Endothelial cell of umbilical vein (primary cell): ENCODE measurements around the gene TPCN2. TPM values are rescaled to one million over a fixed set of nuclear protein-coding genes. Genes with fewer than 3 reads are reported as not detected.

Source experiments
- BruUV-seq: library from RNA; stranded (reverse); fragments of 400-500 nt; replicated peaks from 2 replicates; lab custom pipeline; 2021; lab: Mats Ljungman, UMichigan
- CTCF ChIA-PET: fragments of 300-600, 350-600 bp; sonication (Branson Sonifier 250); formaldehyde crosslinking; loops from one replicate; lab custom pipeline; 2021; ENCODE audit warnings: antibody characterized with exemption, inconsistent platforms; lab: Charles Lee
- POLR2A ChIA-PET: fragments of 300-600, 350-600 bp; sonication (Branson Sonifier 250); formaldehyde crosslinking; loops from one replicate; lab custom pipeline; 2021; ENCODE audit warnings: antibody characterized with exemption, inconsistent platforms; lab: Charles Lee
- DNase-seq: peaks from one replicate; pipeline ENCODE4 v3.0.0-alpha.2; 2011; ENCODE audit warnings: low read depth, low spot score
- FAIRE-seq: peaks from 2 replicates; lab custom pipeline; 2011; peaks lifted over from hg19 to GRCh38; lab: Jason Lieb, UNC
- H2AFZ ChIP-seq: 2 replicates; pipeline ENCODE4 v1.6.0; 2012; ENCODE audit warnings: low read depth, low read length, control low read depth, inconsistent platforms
- H3K27ac ChIP-seq: 2 replicates; pipeline ENCODE4 v1.5.1; 2011; ENCODE audit warnings: low read depth, mild to moderate bottlenecking, control low read depth, low read length, moderate library complexity; ENCODE audit not compliant: insufficient read depth
- H3K27me3 ChIP-seq, 2 experiments: 2 replicates each; pipeline versions ENCODE4 v1.6.0 to v1.6.1; 2011; ENCODE audit warnings: low read length in 2 of 2, mixed read lengths in 1 of 2; ENCODE audit not compliant: control insufficient read depth in 2 of 2, insufficient read depth in 2 of 2
- H3K36me3 ChIP-seq, 2 experiments: 2 replicates in 1 of 2; 3 replicates in 1 of 2; pipeline ENCODE4 v1.5.1; 2011; ENCODE audit warnings: low read length in 2 of 2, mild to moderate bottlenecking in 1 of 2, moderate library complexity in 1 of 2; ENCODE audit not compliant: control insufficient read depth in 2 of 2, insufficient read depth in 2 of 2; ENCODE audit errors: extremely low read depth in 1 of 2
- H3K4me1 ChIP-seq: 3 replicates; pipeline ENCODE4 v1.5.1; 2011; ENCODE audit warnings: mild to moderate bottlenecking, low read length; ENCODE audit not compliant: control insufficient read depth, insufficient read depth; ENCODE audit errors: extremely low read depth
- H3K4me2 ChIP-seq: 2 replicates; pipeline ENCODE4 v1.6.1; 2011; ENCODE audit warnings: low read length, control low read depth, mixed read lengths; ENCODE audit not compliant: insufficient read depth
- H3K4me3 ChIP-seq, 3 experiments: fragments of 200-600 bp in 1 of 3; sonication (generic), shearing (Covaris generic) in 1 of 3; replicated peaks in 1 of 3; 2 replicates each; pipeline ENCODE4 v1.5.1; 2011 to 2016; ENCODE audit warnings: control low read depth in 3 of 3, low read length in 3 of 3, mild to moderate bottlenecking in 2 of 3, inconsistent platforms in 1 of 3, low read depth in 1 of 3, moderate library complexity in 1 of 3; ENCODE audit not compliant: insufficient read depth in 1 of 3
- H3K79me2 ChIP-seq: 2 replicates; pipeline ENCODE4 v1.6.0; 2012; ENCODE audit warnings: low read length, inconsistent platforms; ENCODE audit not compliant: control insufficient read depth, insufficient read depth
- H3K9ac ChIP-seq: replicated peaks from 2 replicates; pipeline ENCODE3; 2011; ENCODE audit warnings: low read length, control low read depth; ENCODE audit not compliant: insufficient read depth; ENCODE audit errors: extremely low read depth
- H3K9me1 ChIP-seq: replicated peaks from 3 replicates; pipeline ENCODE4 v1.6.0; 2011; ENCODE audit warnings: mild to moderate bottlenecking, low read length; ENCODE audit not compliant: control insufficient read depth, insufficient read depth; ENCODE audit errors: extremely low read depth
- H3K9me3 ChIP-seq: replicated peaks from 2 replicates; pipeline ENCODE4 v1.5.1; 2012; ENCODE audit warnings: low read length, inconsistent platforms; ENCODE audit not compliant: control insufficient read depth, insufficient read depth
- H4K20me1 ChIP-seq: replicated peaks from 2 replicates; pipeline ENCODE3; 2011; ENCODE audit warnings: mild to moderate bottlenecking, low read length; ENCODE audit not compliant: control insufficient read depth, insufficient read depth; ENCODE audit errors: extremely low read depth
- CTCF ChIP-seq, 2 donors: IDR thresholded peaks; 1 replicate in 1 of 2; 2 replicates in 1 of 2; pipeline ENCODE4 v1.5.1; 2011; ENCODE audit warnings: low read length in 2 of 2, mild to moderate bottlenecking in 2 of 2, moderate library complexity in 2 of 2, control low read depth in 1 of 2, inconsistent platforms in 1 of 2, low read depth in 1 of 2; ENCODE audit not compliant: insufficient read depth in 1 of 2; ENCODE audit errors: extremely low read depth in 1 of 2
- FOS ChIP-seq: IDR thresholded peaks from 2 replicates; pipeline ENCODE4 v1.6.1; 2011; ENCODE audit warnings: mild to moderate bottlenecking, low read length, moderate library complexity, borderline replicate concordance; ENCODE audit not compliant: insufficient read depth
- GATA2 ChIP-seq: IDR thresholded peaks from 2 replicates; pipeline ENCODE4 v1.7.0; 2011; ENCODE audit warnings: low read depth, mild to moderate bottlenecking, moderate library complexity, mixed read lengths, low read length; ENCODE audit not compliant: insufficient read length, insufficient read depth
- MAX ChIP-seq: IDR thresholded peaks from 2 replicates; pipeline ENCODE4 v1.6.1; 2011; ENCODE audit not compliant: insufficient read depth, insufficient read length
- MYC ChIP-seq: IDR thresholded peaks from one replicate; pipeline ENCODE4 v1.6.1; 2011; ENCODE audit warnings: mild to moderate bottlenecking, low read depth, low read length
- POLR2A ChIP-seq: IDR thresholded peaks from 2 replicates; pipeline ENCODE4 v1.6.1; 2012; ENCODE audit warnings: low read depth, mild to moderate bottlenecking, control low read depth, low read length
- dilution Hi-C: fragments of 300-500 bp; cut with MboI; formaldehyde crosslinking; loops from one replicate; pipeline ENCODE4 v1.15.0; 2019; ENCODE audit warnings: low sequenced_read_pairs; ENCODE audit not compliant: extremely low pct_ligation_motif_present
- intact Hi-C: fragments of 100-400 bp; cut with micrococcal nuclease; formaldehyde crosslinking; loops from one replicate; pipeline ENCODE4 v1.10.0; 2022
- polyA plus RNA-seq, 4 experiments: library from polyadenylated mRNA; depleted of rRNA in 3 of 4; stranded (reverse) in 3 of 4; unstranded in 1 of 4; fragments of >200 nt; gene quantifications; 2 replicates each; pipeline versions ENCODE4 v1.2.1 to v1.2.3, GENCODE V29; 2011 to 2012; ENCODE audit warnings: missing spikeins in 1 of 4
- total RNA-seq: library from RNA; stranded (reverse); gene quantifications from 2 replicates; pipeline ENCODE4 v1.2.3, GENCODE V29; 2021

TPCN2 gene
- total and polyA plus RNA-seq, 2 donors (not counting 3 experiments of a cell fraction or from before 2014, with no cell fraction given), result 10.3 to 13.4 TPM

GRCh38 chr11:69131644-69132300 lies 83.0 kb downstream of the TPCN2 start:
- BruUV-seq, result no TSS peak
- intact Hi-C loops, result loop anchor here (1.0 to 2.0 kb wide), 5 partner anchors 30 to 539 kb away; no protein-coding TSS in a partner anchor

More at GRCh38 chr11:69131644-69132300, 83.0 kb downstream of the TPCN2 start:
- TF ChIP-seq CTCF (IDR thresholded peaks at IDR 0.05; ENCODE audit: extremely low read depth in 1 of 2, insufficient read depth in 1 of 2, low read depth in 1 of 2, low read length in 2 of 2) (peak; percentile 65 to 89), MAX (peak; percentile 56), POLR2A (no peak), MYC (no peak), FOS (no peak), GATA2 (no peak)
- no peak overlapping the region for H3K4me2 ChIP-seq
- H3K9me3 ChIP-seq, result no peaks in the 10 kb centered on the region
- no peaks in the 10 kb centered on the region for H3K79me2 ChIP-seq
- no peaks in the 10 kb centered on the region for H4K20me1 ChIP-seq
- dilution Hi-C loops, result no loop called here
- no peak overlapping the region for H2AFZ ChIP-seq
- no peaks in the 10 kb centered on the region for H3K4me1 ChIP-seq
- FAIRE-seq, result peak; percentile 96
- H3K27ac ChIP-seq, result no peak overlapping the region
- no peaks in the 10 kb centered on the region for H3K27me3 ChIP-seq
- ChIA-PET CTCF (interaction anchor here (0.5 to 4.0 kb wide), 97 partner anchors 9 to 679 kb away, joined by 3 to 85 read pairs (median 4); partner anchors contain the start of genes CCND1, LTO1, MYEOV and SMIM38), POLR2A (interaction anchor here (1.1 to 1.4 kb wide), 2 partner anchors 456 to 507 kb away, joined by 4 read pairs; no protein-coding TSS in a partner anchor)
- H3K36me3 ChIP-seq, result no peaks in the 10 kb centered on the region
- no peaks in the 10 kb centered on the region for H3K9me1 ChIP-seq
- no peak overlapping the region for H3K9ac ChIP-seq
- DNase-seq, result peak; percentile 69
- H3K4me3 ChIP-seq, result no peak overlapping the region
